Panc1 (cell line): ENCODE measurements around the gene GALNTL6. TPM values are rescaled to one million over a fixed set of nuclear protein-coding genes. Genes with fewer than 3 reads are reported as not detected.

ENCODE experiments used
- ATAC-seq: fragments of 200-7000 bp; cut with Tn5 transposase; 2 replicates; pipeline ENCODE4 v1.9.1; 2020; ENCODE audit warnings: mild to moderate bottlenecking, moderate library complexity
- BruUV-seq: library from RNA; stranded (reverse); fragments of 400-500 nt; replicated peaks from 2 replicates; lab custom pipeline; 2021; lab: Mats Ljungman, UMichigan
- CTCF ChIA-PET: fragments of 300-600 bp; sonication (Branson Sonifier 250); formaldehyde crosslinking; loops from one replicate; lab custom pipeline; 2022; ENCODE audit warnings: antibody characterized with exemption; lab: Charles Lee
- POLR2A ChIA-PET: fragments of 300-600 bp; sonication (Branson Sonifier 250); formaldehyde crosslinking; loops from one replicate; lab custom pipeline; 2022; ENCODE audit warnings: antibody characterized with exemption; lab: Charles Lee
- DNase-seq: peaks from one replicate; pipeline ENCODE4 v3.0.0-alpha.2; 2010; ENCODE audit warnings: low read depth, low spot score
- H3K27ac ChIP-seq: 2 replicates; pipeline ENCODE4 v1.5.1; 2011; ENCODE audit warnings: mild to moderate bottlenecking, low read length, inconsistent platforms
- H3K27me3 ChIP-seq: fragments of 200-500 bp; sonication (Bioruptor generic); 2 replicates; pipeline ENCODE4 v1.6.0; 2014; ENCODE audit warnings: low read length, inconsistent platforms; ENCODE audit not compliant: control insufficient read depth, insufficient read depth
- H3K36me3 ChIP-seq: fragments of 200-500 bp; sonication (Bioruptor generic); 2 replicates; pipeline ENCODE4 v1.5.1; 2014; ENCODE audit warnings: inconsistent platforms, mild to moderate bottlenecking, low read length, moderate library complexity; ENCODE audit not compliant: control insufficient read depth, insufficient read depth
- H3K4me1 ChIP-seq: 2 replicates; pipeline ENCODE4 v1.5.1; 2011; ENCODE audit warnings: inconsistent platforms, mild to moderate bottlenecking, low read length, moderate library complexity; ENCODE audit not compliant: control insufficient read depth, insufficient read depth
- H3K4me3 ChIP-seq, 2 experiments: 2 replicates each; pipeline ENCODE4 v1.5.1; 2011 to 2012; ENCODE audit warnings: low read depth in 2 of 2, low read length in 2 of 2, mild to moderate bottlenecking in 2 of 2, inconsistent platforms in 1 of 2, moderate library complexity in 1 of 2
- H3K9me3 ChIP-seq: fragments of 200-500 bp; sonication (Bioruptor generic); 2 replicates; pipeline ENCODE4 v1.5.1; 2014; ENCODE audit warnings: low read depth, mild to moderate bottlenecking, inconsistent platforms, low read length, moderate library complexity; ENCODE audit not compliant: control insufficient read depth, insufficient read depth
- POLR2AphosphoS5 ChIP-seq: IDR thresholded peaks from 2 replicates; pipeline ENCODE4 v1.6.1; 2012; ENCODE audit warnings: mild to moderate bottlenecking, low read depth, low read length, moderate library complexity
- SIN3A ChIP-seq: IDR thresholded peaks from 2 replicates; pipeline ENCODE4 v1.6.1; 2012; ENCODE audit warnings: low read depth, mild to moderate bottlenecking, low read length, moderate library complexity, borderline replicate concordance; ENCODE audit not compliant: insufficient read depth
- TCF7L2 ChIP-seq: IDR thresholded peaks from 2 replicates; pipeline ENCODE4 v1.6.1; 2011; ENCODE audit warnings: mild to moderate bottlenecking, low read depth, low read length, inconsistent platforms
- in situ Hi-C: cut with HindIII; loops from 2 replicates; pipeline ENCODE4 v1.10.0; 2016; ENCODE audit warnings: low sequenced_read_pairs, low pct_unique_long_range_greater_than_20kb
- intact Hi-C: fragments of 100-400 bp; cut with micrococcal nuclease; formaldehyde crosslinking; loops from one replicate; pipeline ENCODE4 v1.10.0; 2022; ENCODE audit not compliant: unreplicated experiment
- total RNA-seq: library from RNA; stranded (reverse); gene quantifications from one replicate; pipeline ENCODE4 v1.2.1, GENCODE V29; 2021; ENCODE audit not compliant: unreplicated experiment
- TF ChIP-seq, protein P1 (sequence below), 2 experiments: IDR thresholded peaks; 2 replicates each; pipeline ENCODE4 v1.6.1; 2011 to 2012; ENCODE audit warnings: low read depth in 2 of 2, control low read depth in 1 of 2, low read length in 1 of 2, mild to moderate bottlenecking in 1 of 2, moderate library complexity in 1 of 2; ENCODE audit not compliant: insufficient read depth in 1 of 2
- TF ChIP-seq, protein P2 (sequence below): fragments of 450-650 bp; IDR thresholded peaks from 2 replicates; pipeline ENCODE4 v1.5.1; 2017; ENCODE audit warnings: mild to moderate bottlenecking

GALNTL6 gene
- total RNA-seq, 1 experiment from 2014 or later = not detected

DNA sequence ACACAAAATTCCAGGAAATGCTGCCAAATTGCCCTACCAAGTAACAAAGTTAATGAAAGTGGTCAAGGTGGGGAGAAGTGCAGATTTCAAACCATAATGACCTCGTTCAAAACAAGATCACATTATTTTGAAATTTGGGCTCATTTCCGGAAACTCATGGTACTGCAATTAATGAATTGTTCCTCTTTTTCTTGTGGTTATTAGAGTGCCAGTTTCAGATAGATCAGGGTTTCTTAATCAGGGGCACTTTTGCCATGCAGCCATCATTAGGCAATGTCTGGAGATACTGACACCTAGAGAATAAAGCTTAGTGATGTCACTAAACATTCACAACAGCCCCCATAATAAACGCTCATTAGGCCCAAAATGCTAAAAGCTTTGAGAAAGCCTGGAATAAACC is 973.9 kb downstream of the GALNTL6 start:
- ChIA-PET POLR2A (no interaction called here), CTCF (no interaction called here)
- no TSS peak for BruUV-seq
- intact Hi-C loops = no loop called here
- no peak overlapping the region for H3K4me3 ChIP-seq
- in situ Hi-C loops = no loop called here
- no peaks in the 10 kb centered on the region for H3K9me3 ChIP-seq
- H3K4me1 ChIP-seq = no peaks in the 10 kb centered on the region
- no peak overlapping the region for H3K27ac ChIP-seq
- TF ChIP-seq TCF7L2 (no peak), POLR2AphosphoS5 (no peak), SIN3A (no peak)
- TF ChIP-seq, protein P1, sequence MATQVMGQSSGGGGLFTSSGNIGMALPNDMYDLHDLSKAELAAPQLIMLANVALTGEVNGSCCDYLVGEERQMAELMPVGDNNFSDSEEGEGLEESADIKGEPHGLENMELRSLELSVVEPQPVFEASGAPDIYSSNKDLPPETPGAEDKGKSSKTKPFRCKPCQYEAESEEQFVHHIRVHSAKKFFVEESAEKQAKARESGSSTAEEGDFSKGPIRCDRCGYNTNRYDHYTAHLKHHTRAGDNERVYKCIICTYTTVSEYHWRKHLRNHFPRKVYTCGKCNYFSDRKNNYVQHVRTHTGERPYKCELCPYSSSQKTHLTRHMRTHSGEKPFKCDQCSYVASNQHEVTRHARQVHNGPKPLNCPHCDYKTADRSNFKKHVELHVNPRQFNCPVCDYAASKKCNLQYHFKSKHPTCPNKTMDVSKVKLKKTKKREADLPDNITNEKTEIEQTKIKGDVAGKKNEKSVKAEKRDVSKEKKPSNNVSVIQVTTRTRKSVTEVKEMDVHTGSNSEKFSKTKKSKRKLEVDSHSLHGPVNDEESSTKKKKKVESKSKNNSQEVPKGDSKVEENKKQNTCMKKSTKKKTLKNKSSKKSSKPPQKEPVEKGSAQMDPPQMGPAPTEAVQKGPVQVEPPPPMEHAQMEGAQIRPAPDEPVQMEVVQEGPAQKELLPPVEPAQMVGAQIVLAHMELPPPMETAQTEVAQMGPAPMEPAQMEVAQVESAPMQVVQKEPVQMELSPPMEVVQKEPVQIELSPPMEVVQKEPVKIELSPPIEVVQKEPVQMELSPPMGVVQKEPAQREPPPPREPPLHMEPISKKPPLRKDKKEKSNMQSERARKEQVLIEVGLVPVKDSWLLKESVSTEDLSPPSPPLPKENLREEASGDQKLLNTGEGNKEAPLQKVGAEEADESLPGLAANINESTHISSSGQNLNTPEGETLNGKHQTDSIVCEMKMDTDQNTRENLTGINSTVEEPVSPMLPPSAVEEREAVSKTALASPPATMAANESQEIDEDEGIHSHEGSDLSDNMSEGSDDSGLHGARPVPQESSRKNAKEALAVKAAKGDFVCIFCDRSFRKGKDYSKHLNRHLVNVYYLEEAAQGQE (IDR thresholded peaks at IDR 0.05; ENCODE audit: insufficient read depth in 1 of 2, low read depth in 2 of 2, low read length in 1 of 2) = no peak
- TF ChIP-seq, protein P2, sequence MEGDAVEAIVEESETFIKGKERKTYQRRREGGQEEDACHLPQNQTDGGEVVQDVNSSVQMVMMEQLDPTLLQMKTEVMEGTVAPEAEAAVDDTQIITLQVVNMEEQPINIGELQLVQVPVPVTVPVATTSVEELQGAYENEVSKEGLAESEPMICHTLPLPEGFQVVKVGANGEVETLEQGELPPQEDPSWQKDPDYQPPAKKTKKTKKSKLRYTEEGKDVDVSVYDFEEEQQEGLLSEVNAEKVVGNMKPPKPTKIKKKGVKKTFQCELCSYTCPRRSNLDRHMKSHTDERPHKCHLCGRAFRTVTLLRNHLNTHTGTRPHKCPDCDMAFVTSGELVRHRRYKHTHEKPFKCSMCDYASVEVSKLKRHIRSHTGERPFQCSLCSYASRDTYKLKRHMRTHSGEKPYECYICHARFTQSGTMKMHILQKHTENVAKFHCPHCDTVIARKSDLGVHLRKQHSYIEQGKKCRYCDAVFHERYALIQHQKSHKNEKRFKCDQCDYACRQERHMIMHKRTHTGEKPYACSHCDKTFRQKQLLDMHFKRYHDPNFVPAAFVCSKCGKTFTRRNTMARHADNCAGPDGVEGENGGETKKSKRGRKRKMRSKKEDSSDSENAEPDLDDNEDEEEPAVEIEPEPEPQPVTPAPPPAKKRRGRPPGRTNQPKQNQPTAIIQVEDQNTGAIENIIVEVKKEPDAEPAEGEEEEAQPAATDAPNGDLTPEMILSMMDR = no peak
- no peak for DNase-seq
- no peaks in the 10 kb centered on the region for H3K27me3 ChIP-seq
- ATAC-seq = no peak
- H3K36me3 ChIP-seq = no peaks in the 10 kb centered on the region

DNA sequence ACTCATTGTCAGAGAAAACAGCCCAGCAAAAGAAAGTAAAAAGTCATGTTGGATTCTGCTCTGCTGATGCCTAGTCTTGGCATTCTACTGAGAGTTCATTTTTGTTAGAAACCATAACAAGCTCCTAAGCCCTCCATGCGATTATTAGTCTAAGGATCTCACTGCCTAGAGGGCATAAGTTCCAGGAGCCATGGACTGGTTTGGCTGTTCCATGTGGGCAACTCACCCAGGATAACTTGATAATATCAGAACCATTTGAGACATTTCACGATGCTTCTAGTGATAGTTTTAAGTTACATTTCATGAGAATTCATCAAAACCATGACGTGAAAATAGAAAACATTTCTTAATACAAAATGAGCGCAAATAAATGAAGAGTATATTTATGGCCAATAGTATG is 978.6 kb downstream of the GALNTL6 start:
- TF ChIP-seq, protein P2 = no peak
- TF ChIP-seq TCF7L2 (no peak), POLR2AphosphoS5 (no peak), SIN3A (no peak)
- TF ChIP-seq, protein P1 (IDR thresholded peaks at IDR 0.05; ENCODE audit: insufficient read depth in 1 of 2, low read depth in 2 of 2, low read length in 1 of 2) = no peak
- ChIA-PET CTCF (no interaction called here), POLR2A (no interaction called here)
- in situ Hi-C loops = no loop called here
- intact Hi-C loops = no loop called here
- DNase-seq (no peak), ATAC-seq (no peak)
- Histone ChIP-seq H3K36me3 (no peaks in the 10 kb centered on the region), H3K9me3 (no peaks in the 10 kb centered on the region), H3K4me3 (no peak overlapping the region), H3K27ac (no peak overlapping the region), H3K4me1 (no peaks in the 10 kb centered on the region), H3K27me3 (no peaks in the 10 kb centered on the region)
- BruUV-seq = no TSS peak
